NCI-H460 (cell line): ENCODE measurements around the gene G6PD. TPM values are rescaled to one million over a fixed set of nuclear protein-coding genes. Genes with fewer than 3 reads are reported as not detected.
"Not testable (repeated sequence)": the region's sequence is repeated elsewhere in the genome, so short reads cannot be mapped to it uniquely, and the experiment has no call there.

ENCODE experiments used
- DNase-seq: peaks from one replicate; pipeline ENCODE4 v3.0.0-alpha.2; 2016; ENCODE audit warnings: low read depth; ENCODE audit errors: extremely low read depth
- total RNA-seq: library from RNA; depleted of rRNA; stranded (reverse); fragments of >200 nt; shearing (Covaris generic); gene quantifications from 2 replicates; pipeline ENCODE4 v1.2.3, GENCODE V29; 2014

G6PD gene
- total RNA-seq, 1 experiment from 2014 or later, result 378 TPM

DNA sequence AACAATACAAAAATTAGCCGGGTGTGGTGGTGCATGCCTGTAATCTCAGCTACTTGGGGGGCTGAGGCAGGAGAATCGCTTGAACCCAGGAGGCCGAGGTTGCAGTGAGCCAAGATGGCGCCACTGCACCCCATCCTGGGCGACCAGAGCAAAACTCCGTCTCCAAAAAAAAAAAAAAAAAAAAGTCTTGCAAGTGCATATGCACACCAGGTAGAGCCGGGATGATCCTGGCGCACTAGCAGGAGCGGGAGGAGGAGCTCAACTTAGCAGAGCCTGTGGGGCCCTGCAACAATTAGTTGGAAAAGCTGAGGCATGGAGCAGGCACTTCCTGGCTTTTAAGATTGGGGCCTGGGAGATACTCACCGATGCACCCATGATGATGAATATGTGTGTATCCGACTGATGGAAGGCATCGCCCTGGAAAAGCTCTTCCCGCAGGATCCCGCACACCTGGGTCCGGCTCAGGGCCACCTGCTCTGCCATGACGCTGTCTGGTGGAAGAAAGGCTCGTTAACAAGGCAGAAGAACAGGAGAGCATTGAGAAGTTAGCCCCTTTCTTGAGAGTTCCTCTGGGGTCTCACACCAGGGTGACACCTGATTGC lies 872 bp downstream of the G6PD start:
- DNase-seq, result no peak

DNA sequence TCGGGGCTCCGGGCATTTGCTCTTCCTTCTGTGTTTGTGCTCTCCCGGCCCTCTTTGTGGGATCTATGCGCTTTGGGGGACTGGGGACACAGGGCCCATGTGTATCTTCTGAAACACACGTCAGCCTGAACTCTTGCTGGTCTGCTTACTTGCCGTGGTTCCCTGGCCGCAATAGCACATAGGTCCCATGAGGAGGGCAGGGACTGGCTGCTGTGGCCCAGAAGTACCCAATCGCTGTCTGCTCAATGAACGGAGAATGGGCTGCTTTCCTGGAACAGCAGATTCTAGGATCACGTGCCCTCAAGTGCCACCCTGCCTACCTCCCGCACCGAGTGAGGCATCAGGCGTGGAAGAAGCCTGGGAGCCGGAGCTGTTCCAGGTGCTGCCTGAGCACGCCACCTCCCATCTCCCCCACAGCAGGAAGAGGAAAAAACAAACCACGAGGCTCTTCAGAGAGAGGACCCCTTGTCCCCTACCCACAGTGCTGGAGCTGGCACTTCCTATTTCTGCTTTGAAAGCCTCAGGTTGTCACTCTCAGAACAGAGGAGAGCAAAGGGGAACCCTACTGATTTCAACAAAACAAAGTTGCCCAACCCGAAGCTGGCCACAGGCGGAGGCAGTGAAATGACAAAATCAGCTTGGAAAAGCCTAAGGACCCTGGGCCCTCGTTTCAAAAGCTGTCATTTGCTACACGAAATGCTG lies 3.8 kb downstream of the G6PD start:
- peak; percentile 67 for DNase-seq

DNA sequence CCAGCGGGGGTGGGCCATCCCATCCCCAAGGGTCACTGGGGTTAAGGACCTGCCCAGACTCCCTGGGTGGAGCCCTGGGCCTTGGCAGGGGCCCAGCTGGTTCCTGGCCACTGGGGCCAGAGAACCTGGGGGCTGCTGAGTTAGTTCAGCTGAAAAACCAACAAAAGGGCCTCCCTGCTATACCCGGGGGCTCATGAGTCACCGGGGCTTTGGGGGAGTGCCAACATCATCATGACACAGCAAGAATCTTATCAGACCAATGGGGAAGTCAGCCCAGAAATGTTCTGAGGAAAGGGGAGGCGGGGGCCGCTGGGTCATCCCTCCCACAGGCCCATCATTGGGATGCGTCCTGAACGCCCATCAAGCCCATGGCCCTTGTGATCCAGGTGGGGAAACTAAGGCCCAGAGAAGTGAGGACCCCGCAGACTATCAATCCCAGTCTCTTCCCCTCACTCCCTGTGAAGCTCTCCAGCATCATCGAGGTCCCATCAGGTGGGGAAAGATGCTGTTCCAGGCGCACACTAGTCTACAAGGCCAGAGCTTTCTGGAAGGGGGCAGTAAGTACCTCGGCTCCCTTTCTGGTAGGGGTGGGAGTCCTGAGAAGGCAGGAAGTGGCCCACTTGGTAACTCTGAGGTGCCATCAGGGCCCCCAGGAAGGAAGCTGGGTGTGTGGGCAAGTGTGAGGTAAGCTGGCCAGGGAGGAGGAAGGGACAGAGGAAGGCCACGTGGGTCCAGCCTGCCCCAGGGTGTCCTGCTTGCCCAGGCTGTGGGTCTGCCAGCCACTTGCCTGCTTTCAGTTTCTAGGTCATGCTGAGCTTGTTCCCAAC lies 4.5 kb downstream of the G6PD start:
- DNase-seq, result peak; percentile 98

DNA sequence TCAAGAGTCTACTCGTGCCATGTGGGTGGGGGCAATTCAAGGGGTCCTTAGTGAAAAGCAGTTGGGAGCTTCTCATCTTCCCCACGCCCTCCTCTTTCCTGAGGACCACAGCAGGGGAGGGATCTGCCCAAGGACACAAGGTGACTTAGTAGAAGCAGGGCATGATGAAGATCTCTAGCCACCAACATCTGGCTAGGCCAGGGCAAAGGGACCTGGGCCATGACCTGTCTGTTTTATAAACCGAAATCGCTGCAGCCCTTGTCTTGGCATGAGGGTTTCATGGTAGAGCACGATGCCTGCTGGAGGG lies 5.1 kb downstream of the G6PD start:
- DNase-seq, result no peak

DNA sequence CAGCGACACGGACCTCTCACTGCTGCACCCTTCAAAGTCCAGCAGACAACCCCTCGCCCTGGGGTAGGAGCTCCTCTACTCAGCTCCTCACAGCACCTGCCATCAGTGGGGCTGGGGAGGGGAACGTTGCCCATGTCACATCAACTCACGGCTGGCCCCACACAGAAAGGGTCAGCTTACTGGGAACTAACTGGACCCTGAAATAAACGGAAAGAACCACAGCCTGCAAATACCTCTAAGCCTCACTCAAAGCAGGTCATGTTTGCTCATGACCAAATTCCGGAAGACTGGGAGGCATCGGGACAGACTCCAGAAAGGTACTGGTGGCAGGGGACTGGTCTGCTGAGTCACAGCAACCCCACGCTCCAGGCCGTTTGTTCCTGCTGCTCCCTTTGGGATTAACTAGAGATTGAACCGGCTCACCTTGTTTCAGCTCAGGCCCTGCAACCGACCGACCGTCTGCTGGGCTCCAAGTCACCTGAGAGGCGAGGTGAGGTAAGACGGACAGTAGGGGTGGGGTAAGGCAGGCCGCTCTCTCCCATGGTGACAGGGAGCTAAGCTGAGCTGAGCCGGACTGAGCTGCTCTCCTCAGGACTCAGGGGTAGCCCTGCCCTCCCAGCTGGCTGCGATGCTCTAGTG lies 5.6 kb downstream of the G6PD start:
- DNase-seq, result no peak

DNA sequence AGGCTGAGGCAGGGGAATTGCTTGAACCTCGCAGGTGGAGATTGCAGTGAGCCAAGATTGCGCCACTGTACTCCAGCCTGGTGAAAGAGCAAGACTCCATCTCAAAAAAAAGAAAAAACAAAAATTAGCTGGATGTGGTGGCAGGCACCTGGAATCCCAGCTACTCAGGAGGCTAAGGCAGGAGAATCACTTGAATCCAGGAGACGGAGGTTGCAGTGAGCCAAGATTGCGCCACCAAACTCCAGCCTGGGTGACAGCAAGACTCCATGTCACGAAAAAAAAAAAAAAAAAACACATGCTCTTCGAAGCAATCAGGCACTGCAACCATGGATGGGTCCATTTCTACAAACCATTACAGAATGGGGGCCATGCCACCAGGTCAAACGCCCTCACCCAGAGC lies 6.3 kb downstream of the G6PD start:
- not testable (repeated sequence) for DNase-seq

DNA sequence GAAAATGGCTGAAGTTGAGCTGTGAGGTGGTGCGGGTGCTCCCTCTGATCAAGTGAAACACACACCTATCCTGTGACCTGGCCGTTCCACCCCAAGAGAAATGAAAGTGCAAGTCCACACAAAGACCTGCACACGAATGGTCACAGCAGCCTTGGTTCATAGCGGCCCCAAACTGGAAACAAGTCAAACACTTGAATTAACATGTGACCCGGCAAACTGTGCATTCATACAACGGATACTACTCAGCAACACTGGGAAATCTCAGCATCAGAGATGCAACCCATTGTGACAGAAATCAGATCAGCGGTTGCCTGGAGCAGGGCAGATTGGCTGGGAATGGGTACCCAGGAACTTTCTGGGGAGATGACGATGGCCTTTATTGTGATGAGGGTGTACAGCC lies 7.6 kb downstream of the G6PD start:
- no peak for DNase-seq

DNA sequence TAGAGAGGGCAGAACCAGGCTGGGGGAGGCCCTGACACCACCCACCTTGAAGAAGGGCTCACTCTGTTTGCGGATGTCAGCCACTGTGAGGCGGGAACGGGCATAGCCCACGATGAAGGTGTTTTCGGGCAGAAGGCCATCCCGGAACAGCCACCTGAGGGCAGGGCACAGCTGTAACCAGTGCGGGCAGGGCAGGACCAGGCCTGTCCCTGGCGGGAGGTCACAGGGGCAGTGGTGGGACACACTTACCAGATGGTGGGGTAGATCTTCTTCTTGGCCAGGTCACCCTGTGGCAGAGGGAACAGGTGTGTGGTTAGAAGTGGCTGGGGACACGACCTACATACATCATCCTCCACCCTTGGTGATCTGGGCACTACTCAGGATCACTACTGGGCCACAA lies 10.8 kb downstream of the G6PD start:
- DNase-seq, result no peak

DNA sequence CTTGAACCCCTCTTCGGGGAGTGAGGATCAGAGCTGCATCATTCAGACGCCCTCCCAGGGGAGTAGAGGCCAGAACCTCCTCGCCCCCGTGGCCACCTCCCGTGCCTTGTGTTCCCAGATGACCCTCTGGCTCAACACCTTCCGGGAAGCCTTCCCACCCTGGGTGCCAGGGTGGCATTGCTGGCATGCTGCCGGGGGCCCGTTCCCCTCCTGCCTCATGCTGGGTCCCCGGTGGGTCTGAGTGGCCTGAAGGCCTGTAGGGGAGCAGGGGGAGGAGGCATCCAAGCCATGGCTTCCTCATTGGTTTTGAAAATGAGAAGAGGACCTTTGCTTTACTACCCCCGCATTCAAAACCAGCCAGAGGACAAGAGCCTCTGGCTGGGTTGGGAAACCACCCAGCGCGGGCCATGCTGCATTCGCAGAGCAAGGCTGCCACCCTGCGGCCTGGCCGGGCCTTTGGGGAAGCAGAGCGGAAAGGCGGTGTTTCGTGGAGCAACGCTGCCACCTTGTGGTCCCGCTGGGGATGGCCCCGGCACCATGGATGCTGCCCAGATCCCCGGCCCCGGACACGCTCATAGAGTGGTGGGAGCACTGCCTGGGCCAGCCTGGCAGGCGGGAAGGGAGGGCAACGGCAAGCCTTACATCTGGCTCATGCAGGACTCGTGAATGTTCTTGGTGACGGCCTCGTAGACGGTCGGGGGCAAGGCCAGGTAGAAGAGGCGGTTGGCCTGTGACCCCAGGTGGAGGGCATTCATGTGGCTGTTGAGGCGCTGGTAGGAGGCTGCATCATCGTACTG lies 11.9 kb downstream of the G6PD start:
- DNase-seq, result peak; percentile 82

DNA sequence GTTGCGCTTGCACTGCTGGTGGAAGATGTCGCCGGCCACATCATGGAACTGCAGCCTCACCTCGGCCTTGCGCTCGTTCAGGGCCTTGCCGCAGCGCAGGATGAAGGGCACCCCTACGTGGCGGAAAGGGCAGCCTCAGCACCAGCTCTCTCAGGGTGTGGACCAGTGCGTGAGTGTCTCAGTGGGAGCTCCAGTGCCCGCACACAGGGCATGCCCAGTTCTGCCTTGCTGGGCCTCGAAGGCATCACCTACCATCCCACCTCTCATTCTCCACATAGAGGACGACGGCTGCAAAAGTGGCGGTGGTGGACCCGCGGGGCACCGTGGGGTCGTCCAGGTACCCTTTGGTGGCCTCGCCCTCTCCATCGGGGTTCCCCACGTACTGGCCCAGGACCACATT lies 14.0 kb downstream of the G6PD start:
- DNase-seq, result no peak

DNA sequence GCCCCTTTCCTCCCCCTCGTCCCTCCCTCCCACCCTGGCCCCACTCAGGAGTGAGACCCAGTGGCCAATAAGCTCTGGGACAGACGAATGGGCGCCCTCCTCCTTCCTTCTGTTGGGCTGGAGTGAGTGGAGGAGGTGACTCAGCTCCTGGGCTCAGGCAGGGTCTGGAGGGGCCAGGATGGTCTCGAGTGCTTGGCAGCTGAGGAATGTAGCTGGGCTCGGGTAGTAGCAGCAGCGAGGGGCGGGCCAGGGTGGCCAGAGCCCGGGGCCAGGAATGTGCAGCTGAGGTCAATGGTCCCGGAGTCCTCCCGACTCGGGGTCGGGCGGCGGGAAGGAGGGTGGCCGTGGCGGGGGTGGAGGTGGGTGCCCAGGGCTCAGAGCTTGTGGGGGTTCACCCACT lies 15.0 kb downstream of the G6PD start:
- no peak for DNase-seq

DNA sequence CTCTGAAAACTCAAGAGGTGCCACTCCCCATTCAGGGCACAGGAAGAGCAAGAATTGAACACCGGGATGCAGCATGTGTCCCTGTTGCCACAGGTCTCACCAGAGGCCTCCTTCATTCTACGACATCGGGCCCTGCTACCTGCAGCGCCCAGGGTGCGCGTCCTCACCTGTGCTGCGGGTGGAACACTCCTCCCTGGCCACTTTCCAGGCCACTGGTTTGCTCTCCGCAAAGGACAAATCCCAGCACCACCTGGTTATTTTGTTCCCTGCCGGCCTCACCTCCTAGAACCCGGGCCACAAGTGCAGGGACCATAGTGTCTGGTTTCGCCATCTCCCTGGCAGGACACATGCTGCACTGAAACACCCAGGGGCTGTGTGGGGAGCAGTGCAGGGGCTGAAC lies 16.4 kb downstream of the G6PD start:
- DNase-seq, result no peak

DNA sequence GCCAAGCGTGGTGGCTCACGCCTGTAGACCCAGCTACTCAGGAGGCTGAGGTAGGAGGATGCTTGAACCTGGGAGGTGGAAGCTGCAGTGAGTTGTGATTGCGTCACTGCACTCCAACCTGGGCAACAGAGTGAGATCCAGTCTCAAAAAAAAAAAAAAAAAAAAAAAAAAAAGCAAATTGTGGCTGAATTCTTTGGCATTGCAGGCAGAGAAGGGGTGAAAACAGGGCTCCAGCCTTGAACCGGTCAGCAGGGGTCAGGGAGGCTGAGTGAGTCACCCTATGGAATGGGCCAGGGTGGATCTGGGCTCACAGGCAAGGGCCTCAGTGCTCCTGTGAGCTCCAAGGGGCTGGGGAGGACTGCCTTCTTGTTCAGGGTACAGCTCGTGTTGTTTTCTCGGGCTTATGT lies 17.4 kb downstream of the G6PD start:
- no peak for DNase-seq

DNA sequence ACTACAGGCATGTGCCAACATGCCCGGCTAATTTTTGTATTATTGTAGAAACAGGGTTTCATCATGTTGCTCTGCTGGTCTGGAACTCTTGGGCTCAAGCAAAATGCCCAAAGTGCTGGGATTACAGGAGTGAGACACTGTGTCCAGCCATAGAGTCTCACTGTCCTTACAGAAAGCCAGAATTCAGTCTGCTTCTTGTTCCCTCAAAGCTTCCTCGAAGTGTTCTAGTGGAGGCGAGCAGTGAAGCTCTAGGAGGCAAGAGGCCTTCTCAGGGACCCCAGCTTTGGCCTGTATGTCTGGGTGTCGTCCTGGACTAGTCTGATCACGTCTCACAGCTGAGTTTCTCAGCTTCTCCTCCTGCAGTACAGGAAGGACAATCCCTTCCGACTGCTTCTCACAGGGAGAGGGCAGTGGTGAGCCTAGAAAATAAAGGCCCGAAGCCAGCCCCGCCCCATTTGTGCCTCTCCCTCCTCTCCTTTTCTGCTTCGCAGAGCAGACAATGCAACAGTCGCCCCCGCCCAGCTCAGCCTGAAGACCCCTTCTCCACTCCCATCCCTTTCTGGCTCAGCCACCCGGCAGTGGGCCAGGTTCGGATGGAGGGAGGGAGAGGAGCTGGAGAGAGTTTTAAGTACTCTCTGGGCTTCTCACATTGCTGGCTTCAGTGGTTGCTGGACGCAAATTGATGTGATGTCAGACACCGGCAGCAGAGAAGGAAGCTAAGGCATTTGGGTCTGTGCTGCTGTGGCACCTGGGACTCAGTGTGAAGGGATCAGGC lies 19.6 kb downstream of the G6PD start:
- peak; percentile 85 for DNase-seq

DNA sequence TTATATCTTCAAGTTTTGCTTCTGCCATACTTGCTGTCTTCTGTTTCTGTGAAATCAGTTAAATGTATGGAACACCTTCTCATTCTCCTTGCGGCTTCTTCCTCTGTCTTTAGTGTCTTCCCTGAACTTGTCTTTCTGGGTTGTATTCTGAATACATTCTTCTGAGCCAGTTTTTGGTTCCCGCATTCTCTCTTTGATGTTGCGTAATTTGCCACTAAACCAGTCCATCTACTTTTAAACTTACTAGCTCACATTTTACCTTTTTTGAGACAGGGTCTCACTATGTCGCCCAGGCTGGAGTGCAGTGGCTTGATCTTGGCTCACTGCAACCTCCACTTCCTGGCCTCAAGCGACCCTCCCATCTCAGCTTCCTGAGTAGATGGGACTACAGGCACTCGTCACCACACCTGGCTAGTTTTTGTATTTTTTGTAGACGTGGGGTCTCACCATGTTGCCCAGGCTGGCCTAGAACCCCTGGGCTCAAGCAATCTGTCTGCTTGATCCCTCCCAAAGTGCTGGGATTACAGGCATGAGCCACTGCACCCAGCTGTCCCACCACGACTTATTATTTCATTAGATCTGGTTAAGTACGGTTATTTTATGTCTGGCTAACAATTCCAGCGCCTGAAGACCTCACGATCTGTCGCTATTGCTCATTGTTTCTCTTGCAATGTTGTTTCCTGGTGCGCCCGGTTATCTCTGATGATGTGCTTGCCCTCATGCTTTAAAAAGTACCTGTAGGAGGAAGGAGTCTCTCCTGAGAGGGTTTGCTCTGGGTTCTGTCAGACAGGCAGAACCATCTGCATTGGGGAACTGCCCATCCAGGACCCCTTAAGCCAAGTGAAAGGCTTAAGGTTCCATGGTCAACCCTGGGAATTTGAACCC lies 20.8 kb downstream of the G6PD start:
- no peak for DNase-seq

DNA sequence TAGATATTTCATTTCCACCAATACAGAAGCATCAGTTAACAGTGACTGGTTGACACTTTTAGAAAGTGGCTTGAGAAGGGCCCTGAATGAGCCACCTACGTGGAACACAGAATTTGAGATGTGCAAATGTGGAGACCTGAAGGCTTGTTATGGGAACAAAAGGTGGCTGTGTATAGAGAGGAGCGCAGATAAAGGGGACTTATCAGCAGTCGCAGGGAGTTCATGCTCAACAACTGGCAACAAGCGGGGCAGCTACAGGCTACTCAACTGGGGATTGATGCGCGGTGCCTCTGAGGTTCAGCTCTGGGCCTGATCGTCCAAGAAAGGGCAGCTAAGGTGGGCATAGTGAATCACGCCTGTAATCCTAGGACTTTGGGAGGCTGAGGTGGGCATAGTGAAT lies 27.3 kb downstream of the G6PD start:
- no peak for DNase-seq

DNA sequence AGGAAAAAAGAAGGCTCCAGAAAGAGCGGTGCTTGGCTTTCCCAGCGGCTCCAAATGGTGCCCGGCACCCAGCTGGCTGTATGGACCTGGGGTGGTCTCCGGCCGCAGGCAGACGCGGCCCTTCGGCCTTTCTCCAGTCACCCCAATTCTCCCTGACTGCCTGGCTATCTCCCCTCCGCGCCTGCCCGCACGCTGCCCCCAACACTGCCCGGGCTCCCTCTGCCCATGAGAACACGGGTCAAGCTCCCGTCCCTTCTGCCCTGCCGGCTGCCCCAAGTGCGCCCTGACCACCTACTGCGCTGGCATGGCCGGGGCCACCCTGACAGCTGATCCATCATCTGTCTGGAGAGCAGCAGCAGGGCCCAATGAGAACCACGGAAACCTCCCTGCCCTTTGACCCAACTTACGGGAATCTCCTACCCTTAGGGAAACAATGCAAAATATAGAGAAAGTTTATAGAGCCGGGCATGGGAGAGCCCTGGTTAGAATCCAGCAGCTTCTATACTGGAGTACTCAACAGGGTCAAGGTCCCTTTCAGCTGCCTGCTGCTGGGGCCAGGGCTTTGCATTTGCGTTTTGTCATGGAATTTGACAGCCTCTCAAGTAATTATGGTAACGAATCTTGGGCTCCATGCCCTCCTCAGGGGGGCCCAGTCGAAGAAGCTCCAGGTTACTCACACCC lies 29.4 kb downstream of the G6PD start:
- DNase-seq, result no peak

DNA sequence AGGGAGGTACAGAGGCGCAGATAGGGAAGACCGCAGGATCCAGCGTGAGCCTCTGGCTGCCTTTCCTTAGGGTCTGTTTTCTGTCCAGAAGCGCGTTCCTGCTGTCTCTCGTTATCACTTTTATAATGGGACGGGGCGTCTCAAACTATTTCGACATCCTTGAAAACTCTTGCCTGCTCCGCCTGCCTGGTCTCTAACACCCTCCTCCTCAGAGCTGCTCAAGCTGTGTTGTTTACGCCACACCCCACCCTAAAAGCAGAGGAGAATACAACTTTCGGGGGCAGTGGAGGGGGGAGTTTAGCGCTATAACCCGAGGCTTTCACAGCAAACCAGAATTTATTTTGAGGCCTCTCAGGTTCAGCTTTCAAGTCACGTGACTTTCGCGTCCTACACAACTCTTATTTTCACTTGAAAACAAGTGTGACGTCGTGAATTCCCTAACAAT lies 30.0 kb downstream of the G6PD start:
- no peak for DNase-seq
